ENCODE results near the gene REEP6. TPM values are rescaled to one million over a fixed set of nuclear protein-coding genes. Genes with fewer than 3 reads are reported as not detected.

The REEP6 gene
- total and polyA plus RNA-seq, 2 of the 4 experiments (the other 2 are of a cell fraction), result 1.3 to 2.2 TPM

DNA sequence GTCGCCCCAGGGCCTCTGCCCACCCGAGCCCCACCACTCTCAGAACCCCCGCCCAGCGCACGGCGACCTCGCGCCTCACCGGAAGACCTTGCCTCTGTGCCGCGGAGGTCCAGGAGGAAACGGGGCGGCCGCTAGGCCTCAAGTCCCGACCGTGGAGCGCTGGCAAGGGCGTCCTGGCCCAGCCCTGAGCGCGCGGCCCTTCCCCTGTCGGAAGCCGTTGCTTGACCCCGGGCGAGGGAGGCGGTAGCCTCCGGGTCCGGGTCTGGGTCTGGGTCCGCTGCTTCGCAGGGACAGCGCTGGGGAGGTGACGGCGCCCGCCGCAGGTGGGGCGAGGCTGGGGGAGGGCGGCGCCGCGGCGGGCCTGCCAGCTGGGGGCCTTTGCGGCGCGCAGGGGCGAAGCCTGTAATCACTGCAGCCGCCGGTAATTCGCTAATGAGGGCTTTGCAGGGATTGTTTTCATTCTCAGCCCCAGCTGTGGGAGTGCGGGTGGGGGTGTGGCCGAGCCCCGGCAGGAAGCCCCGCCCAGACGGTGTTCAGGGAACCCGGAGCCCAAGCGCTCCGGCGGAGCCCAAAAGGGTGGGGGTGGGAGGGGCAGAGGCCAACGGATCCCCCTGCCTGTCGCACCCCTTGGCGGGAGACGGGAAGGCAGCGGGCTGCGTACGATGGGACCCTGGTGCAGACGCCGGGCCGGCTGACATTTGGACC lies 20.5 kb upstream of the REEP6 start:
- Histone ChIP-seq H2BK120ac (ENCODE audit: low read depth, low read length) (no peak overlapping the region), H3K56ac (ENCODE audit: extremely low read depth, insufficient read depth, low read length) (no peak overlapping the region), H2AFZ (replicated peaks; ENCODE audit: low read length, poor library complexity) (peak overlapping the region; percentile 67), H4K20me1 (ENCODE audit: insufficient read depth, low read length) (peaks cover 91% of the 10 kb centered on the region), H3K36me3 (ENCODE audit: control insufficient read depth, insufficient read depth, low read length) (no peaks in the 10 kb centered on the region; the same call in 1 of the 2 replicates), H2BK5ac (ENCODE audit: low read depth, low read length, poor library complexity, severe bottlenecking) (no peak overlapping the region), H2AK5ac (ENCODE audit: low read depth, low read length) (no peak overlapping the region), H3K4me1 (ENCODE audit: control insufficient read depth, insufficient read depth, low read length) (peaks cover 21% of the 10 kb centered on the region), H3K4me2 (ENCODE audit: low read depth, low read length) (peak overlapping the region; percentile 75; the same call in 1 of the 2 replicates), H3K4ac (ENCODE audit: low read depth, low read length) (no peak overlapping the region), H4K8ac (ENCODE audit: low read depth in 2 of 2, low read length in 2 of 2) (no peak overlapping the region), H3K9me3 (ENCODE audit: control insufficient read depth, insufficient read depth, low read length) (no peaks in the 10 kb centered on the region; the same call in 1 of the 2 replicates), H3K9ac (ENCODE audit: low read depth, low read length) (no peak overlapping the region), H3K4me3 (ENCODE audit: insufficient read depth, low read depth, low read length) (peak overlapping the region; percentile 15; the same call in 1 of the 2 replicates), H3K79me1 (ENCODE audit: low read depth in 1 of 2, low read length in 2 of 2) (peaks cover 0 to 26% of the 10 kb centered on the region in 2 experiments; a peak in 2 of 4 replicates), H3K9me1 (ENCODE audit: insufficient read depth, low read length) (no peaks in the 10 kb centered on the region), H3K14ac (replicated peaks; ENCODE audit: low read depth, low read length) (no peak overlapping the region), H3K27ac (ENCODE audit: insufficient read depth, low read length) (no peak overlapping the region), H3K18ac (ENCODE audit: low read depth, low read length) (no peak overlapping the region), H4K91ac (ENCODE audit: insufficient read depth, low read depth, low read length) (no peak overlapping the region), H2AK9ac (replicated peaks; ENCODE audit: low read depth, low read length, poor library complexity) (peak overlapping the region; percentile 3), H3K23ac (ENCODE audit: low read depth, low read length) (no peak overlapping the region), H2BK15ac (ENCODE audit: low read depth, low read length) (no peak overlapping the region), H3K27me3 (ENCODE audit: control insufficient read depth, insufficient read depth, low read length) (peaks cover 68% of the 10 kb centered on the region), H2BK20ac (ENCODE audit: low read depth, low read length) (no peak overlapping the region), H4K5ac (ENCODE audit: low read depth, low read length) (no peak overlapping the region)
- no TSS peak for BruUV-seq (replicated peaks)
- DNase-seq, result no peak
- ATAC-seq (ENCODE audit: low read depth), result peak; percentile 38
- ChIA-PET CTCF (no interaction called here), POLR2A (ENCODE audit: unreplicated experiment) (no interaction called here)
- dilution Hi-C loops (cut with HindIII; ENCODE audit: low sequenced_read_pairs, unreplicated experiment) (no loop called here), in situ Hi-C loops (cut with MboI; ENCODE audit: low sequenced_read_pairs) (no loop called here), intact Hi-C loops (cut with micrococcal nuclease) (no loop called here)
- whole genome bisulfite sequencing, 2 experiments (ENCODE audit: extremely low coverage in 2 of 2, insufficient read length in 1 of 2), result 4% methylated on average over 34 of the region's 67 CpGs; no CpG with 5 or more reads in 1 of the 2 experiments
- no peak for TF ChIP-seq POLR2A (IDR thresholded peaks at IDR 0.05; ENCODE audit: low read depth, low read length)
- no peak for TF ChIP-seq CHD1 (IDR thresholded peaks at IDR 0.05; ENCODE audit: low read depth, low read length)
- no peak for TF ChIP-seq RCOR1 (IDR thresholded peaks at IDR 0.05; ENCODE audit: insufficient replicate concordance, low read length)
- TF ChIP-seq, protein P1, sequence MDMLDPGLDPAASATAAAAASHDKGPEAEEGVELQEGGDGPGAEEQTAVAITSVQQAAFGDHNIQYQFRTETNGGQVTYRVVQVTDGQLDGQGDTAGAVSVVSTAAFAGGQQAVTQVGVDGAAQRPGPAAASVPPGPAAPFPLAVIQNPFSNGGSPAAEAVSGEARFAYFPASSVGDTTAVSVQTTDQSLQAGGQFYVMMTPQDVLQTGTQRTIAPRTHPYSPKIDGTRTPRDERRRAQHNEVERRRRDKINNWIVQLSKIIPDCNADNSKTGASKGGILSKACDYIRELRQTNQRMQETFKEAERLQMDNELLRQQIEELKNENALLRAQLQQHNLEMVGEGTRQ (IDR thresholded peaks at IDR 0.05; ENCODE audit: low read depth, low read length), result no peak
- TF ChIP-seq, protein P2, sequence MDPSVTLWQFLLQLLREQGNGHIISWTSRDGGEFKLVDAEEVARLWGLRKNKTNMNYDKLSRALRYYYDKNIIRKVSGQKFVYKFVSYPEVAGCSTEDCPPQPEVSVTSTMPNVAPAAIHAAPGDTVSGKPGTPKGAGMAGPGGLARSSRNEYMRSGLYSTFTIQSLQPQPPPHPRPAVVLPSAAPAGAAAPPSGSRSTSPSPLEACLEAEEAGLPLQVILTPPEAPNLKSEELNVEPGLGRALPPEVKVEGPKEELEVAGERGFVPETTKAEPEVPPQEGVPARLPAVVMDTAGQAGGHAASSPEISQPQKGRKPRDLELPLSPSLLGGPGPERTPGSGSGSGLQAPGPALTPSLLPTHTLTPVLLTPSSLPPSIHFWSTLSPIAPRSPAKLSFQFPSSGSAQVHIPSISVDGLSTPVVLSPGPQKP (IDR thresholded peaks at IDR 0.05; ENCODE audit: borderline replicate concordance, low read depth, low read length), result no peak
- no peak for TF ChIP-seq FOS (IDR thresholded peaks at IDR 0.05; ENCODE audit: low read depth, low read length)
